OCI-LY3 (cell line): ENCODE data around the gene MTHFS.

Experiments
- H2AFZ ChIP-seq: fragments of 200-600, 300-600 bp; shearing (Covaris generic); 2 replicates; pipeline ENCODE4 v1.6.0; 2014; ENCODE audit warnings: antibody characterized with exemption, low read depth, low read length
- H3K27ac ChIP-seq: fragments of 200-600, 300-600 bp; sonication (generic); 2 replicates; pipeline ENCODE4 v1.5.1; 2014; ENCODE audit warnings: mild to moderate bottlenecking, low read length, moderate library complexity, mixed read lengths
- H3K27me3 ChIP-seq: fragments of 200-600, 300-600 bp; sonication (generic); 2 replicates; pipeline ENCODE4 v1.6.1; 2014; ENCODE audit warnings: low read depth, low read length, mixed read lengths
- H3K36me3 ChIP-seq: fragments of 200-600, 300-600 bp; sonication (generic); replicated peaks from 2 replicates; pipeline ENCODE3; 2014; ENCODE audit warnings: low read depth, low read length, mixed read lengths
- H3K4me1 ChIP-seq: fragments of 300-600, 200-600 bp; sonication (generic); 2 replicates; pipeline ENCODE4 v1.6.1; 2014; ENCODE audit warnings: low read length, mixed read lengths
- H3K4me2 ChIP-seq: fragments of 200-600, 300-600 bp; sonication (generic); 2 replicates; pipeline ENCODE4 v1.6.1; 2014; ENCODE audit warnings: low read length, mixed read lengths
- H3K4me3 ChIP-seq: fragments of 300-600, 200-600 bp; sonication (generic); 2 replicates; pipeline ENCODE4 v1.5.1; 2014; ENCODE audit warnings: antibody characterized with exemption, mild to moderate bottlenecking, low read length, moderate library complexity
- H3K79me2 ChIP-seq: fragments of 300-600, 200-600 bp; shearing (Covaris generic); 2 replicates; pipeline ENCODE4 v1.6.1; 2014; ENCODE audit warnings: mild to moderate bottlenecking, low read length, mixed read lengths
- H3K9ac ChIP-seq: fragments of 300-600, 200-600 bp; shearing (Covaris generic); 2 replicates; pipeline ENCODE4 v1.6.0; 2014; ENCODE audit warnings: mild to moderate bottlenecking, low read length, moderate library complexity
- H3K9me3 ChIP-seq: fragments of 200-600, 300-600 bp; shearing (Covaris generic); 2 replicates; pipeline ENCODE4 v1.6.1; 2014; ENCODE audit warnings: low read length, mixed read lengths; ENCODE audit not compliant: insufficient read depth
- H4K20me1 ChIP-seq: fragments of 200-600, 300-600 bp; sonication (generic); 2 replicates; pipeline ENCODE4 v1.6.1; 2016; ENCODE audit warnings: low read length, mixed read lengths; ENCODE audit not compliant: insufficient read depth
- EZH2phosphoT487 ChIP-seq: fragments of 200-600 bp; shearing (Covaris generic); IDR thresholded peaks from 2 replicates; pipeline ENCODE4 v1.6.1; 2018; ENCODE audit warnings: antibody characterized with exemption, mixed run types, low read depth
- TF ChIP-seq, protein P1 (sequence below): fragments of 200-600, 300-600 bp; sonication (generic); IDR thresholded peaks from 2 replicates; pipeline ENCODE4 v1.5.1; 2014; ENCODE audit warnings: antibody characterized with exemption, low read length, low read depth

The MTHFS gene

DNA sequence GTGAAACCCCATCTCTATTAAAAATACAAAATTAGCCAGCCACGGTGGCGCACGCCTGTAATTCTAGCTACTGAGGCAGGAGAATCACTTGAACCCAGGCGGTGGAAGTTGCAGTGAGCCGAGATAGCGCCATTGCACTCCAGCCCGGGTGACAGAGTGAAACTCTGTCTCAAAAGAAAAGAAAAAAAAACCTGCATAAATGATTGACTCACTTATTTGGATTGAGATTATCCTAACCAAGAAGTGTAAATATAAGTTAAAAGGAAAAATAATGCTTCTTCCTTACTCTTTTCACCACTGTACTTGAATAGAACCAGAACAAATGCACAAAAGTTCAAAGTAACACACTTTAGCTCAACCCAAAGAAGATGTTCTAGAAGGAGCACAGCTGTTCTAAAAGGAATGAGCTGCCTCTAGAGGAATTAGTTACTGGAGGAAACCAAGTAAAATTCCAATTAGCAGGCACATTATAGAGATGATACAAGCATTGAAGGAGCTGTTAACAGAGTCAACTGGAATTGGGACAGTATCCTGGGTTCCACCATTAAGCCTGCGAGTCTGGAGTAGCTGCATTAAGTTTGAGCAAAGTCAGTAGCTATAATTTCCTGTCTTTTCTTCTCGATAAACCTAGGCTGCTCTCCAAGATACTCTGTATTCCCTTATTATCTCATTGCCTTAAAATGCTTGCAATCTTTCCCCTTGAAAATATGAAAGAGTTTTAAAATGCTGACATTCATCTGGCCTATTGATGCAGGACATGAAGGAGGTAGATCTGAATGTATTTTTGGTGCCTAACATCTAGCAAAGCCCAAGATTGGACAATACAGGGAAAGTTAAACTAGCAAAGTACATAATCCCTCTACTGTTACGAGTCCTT lies 9.5 kb downstream of the MTHFS start:
- H3K9ac ChIP-seq, result no peak overlapping the region
- no peaks in the 10 kb centered on the region for H3K27me3 ChIP-seq
- no peak overlapping the region for H3K27ac ChIP-seq
- no peak overlapping the region for H2AFZ ChIP-seq
- TF ChIP-seq, protein P1, sequence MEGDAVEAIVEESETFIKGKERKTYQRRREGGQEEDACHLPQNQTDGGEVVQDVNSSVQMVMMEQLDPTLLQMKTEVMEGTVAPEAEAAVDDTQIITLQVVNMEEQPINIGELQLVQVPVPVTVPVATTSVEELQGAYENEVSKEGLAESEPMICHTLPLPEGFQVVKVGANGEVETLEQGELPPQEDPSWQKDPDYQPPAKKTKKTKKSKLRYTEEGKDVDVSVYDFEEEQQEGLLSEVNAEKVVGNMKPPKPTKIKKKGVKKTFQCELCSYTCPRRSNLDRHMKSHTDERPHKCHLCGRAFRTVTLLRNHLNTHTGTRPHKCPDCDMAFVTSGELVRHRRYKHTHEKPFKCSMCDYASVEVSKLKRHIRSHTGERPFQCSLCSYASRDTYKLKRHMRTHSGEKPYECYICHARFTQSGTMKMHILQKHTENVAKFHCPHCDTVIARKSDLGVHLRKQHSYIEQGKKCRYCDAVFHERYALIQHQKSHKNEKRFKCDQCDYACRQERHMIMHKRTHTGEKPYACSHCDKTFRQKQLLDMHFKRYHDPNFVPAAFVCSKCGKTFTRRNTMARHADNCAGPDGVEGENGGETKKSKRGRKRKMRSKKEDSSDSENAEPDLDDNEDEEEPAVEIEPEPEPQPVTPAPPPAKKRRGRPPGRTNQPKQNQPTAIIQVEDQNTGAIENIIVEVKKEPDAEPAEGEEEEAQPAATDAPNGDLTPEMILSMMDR, result no peak
- no peak for TF ChIP-seq EZH2phosphoT487
- no peaks in the 10 kb centered on the region for H3K9me3 ChIP-seq
- H3K4me1 ChIP-seq, result peaks cover 8% of the 10 kb centered on the region
- H4K20me1 ChIP-seq, result no peaks in the 10 kb centered on the region
- H3K79me2 ChIP-seq, result peaks cover 5% of the 10 kb centered on the region; the same call in 1 of the 2 replicates
- H3K36me3 ChIP-seq, result peaks cover 56% of the 10 kb centered on the region
- no peak overlapping the region for H3K4me3 ChIP-seq
- H3K4me2 ChIP-seq, result no peak overlapping the region

DNA sequence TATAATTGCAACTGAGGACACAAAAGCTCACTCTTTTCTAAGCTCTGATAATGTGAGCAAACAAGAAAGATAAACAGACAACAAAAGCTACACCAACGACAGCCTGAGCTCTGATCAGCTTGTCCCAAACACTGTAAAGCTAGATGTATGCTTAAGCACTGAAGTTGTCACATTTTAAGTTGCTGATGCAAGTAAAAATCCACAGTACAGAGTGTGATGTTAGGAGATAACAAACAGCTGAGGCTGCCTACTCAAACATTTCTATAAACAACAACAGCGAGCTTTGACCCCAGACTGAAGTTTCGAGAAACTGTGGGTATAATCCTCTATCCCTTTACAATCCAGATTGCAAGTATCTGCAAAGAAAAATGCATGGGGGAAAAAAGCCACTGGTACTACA lies 10.7 kb downstream of the MTHFS start:
- H2AFZ ChIP-seq, result no peak overlapping the region
- TF ChIP-seq, protein P1, result no peak
- no peak for TF ChIP-seq EZH2phosphoT487
- H3K27ac ChIP-seq, result no peak overlapping the region
- no peak overlapping the region for H3K4me2 ChIP-seq
- peaks cover 62% of the 10 kb centered on the region for H3K36me3 ChIP-seq
- no peaks in the 10 kb centered on the region for H3K9me3 ChIP-seq
- no peak overlapping the region for H3K4me3 ChIP-seq
- H3K27me3 ChIP-seq, result no peaks in the 10 kb centered on the region
- no peaks in the 10 kb centered on the region for H4K20me1 ChIP-seq
- peaks cover 6% of the 10 kb centered on the region for H3K4me1 ChIP-seq
- no peak overlapping the region for H3K9ac ChIP-seq
- H3K79me2 ChIP-seq, result peaks cover 5% of the 10 kb centered on the region; the same call in 1 of the 2 replicates

DNA sequence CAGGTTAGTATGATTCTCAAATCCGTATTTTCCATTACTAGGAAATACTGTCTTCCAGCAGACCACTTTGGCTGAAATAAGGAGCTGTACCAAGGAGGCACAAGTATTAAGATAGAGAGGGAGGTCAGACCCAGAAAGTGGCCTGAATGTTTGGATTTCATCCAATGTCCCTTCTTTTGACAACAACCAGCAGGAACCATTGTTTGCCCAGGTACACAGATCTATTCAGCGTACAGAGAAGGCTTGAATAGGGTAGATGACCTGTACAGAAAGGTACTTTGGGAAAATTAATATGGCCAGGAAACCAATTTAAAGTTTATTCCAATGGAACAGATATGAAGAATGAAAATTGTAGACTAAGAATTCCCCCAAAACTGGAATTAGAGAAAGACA lies 12.6 kb downstream of the MTHFS start:
- Histone ChIP-seq H3K36me3 (peaks cover 66% of the 10 kb centered on the region), H3K79me2 (no peaks in the 10 kb centered on the region), H4K20me1 (no peaks in the 10 kb centered on the region), H3K9me3 (no peaks in the 10 kb centered on the region), H3K9ac (no peak overlapping the region), H3K4me3 (no peak overlapping the region), H3K27ac (no peak overlapping the region), H3K4me2 (no peak overlapping the region), H3K4me1 (no peaks in the 10 kb centered on the region), H3K27me3 (no peaks in the 10 kb centered on the region), H2AFZ (no peak overlapping the region)
- TF ChIP-seq EZH2phosphoT487, result no peak
- TF ChIP-seq, protein P1, result no peak

DNA sequence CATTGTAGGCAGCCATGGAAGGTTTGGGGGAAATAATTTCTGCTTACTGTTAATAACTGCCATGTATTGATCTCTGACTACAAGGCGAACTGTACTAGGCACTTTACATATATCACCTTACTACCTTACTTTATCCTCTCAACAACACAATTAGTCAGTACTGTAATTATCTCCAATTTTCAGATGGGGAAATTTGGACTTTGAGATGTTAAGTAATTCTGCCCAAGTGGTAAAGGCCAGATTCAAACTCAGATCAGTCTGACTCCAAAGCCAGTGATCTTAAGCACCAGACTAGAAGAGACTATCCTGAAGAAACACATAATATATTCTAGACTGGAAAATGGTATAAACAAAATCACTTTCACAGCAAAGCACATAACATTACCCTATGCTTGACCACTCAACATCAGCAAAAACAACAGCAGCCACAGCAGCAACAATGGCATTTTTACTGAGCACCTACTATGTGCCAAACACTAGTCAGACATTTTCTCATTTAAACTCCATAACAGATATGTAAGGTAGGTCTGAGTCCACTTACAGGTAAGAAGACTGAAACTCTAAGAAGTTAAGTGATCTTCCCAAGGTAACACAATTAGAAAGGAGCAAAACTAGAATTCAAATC lies 13.1 kb downstream of the MTHFS start:
- no peak for TF ChIP-seq EZH2phosphoT487
- TF ChIP-seq, protein P1, result no peak
- Histone ChIP-seq H2AFZ (no peak overlapping the region), H3K9me3 (no peaks in the 10 kb centered on the region), H3K4me2 (no peak overlapping the region), H3K4me3 (no peak overlapping the region), H3K79me2 (no peaks in the 10 kb centered on the region), H3K4me1 (no peaks in the 10 kb centered on the region), H3K27ac (no peak overlapping the region), H3K27me3 (no peaks in the 10 kb centered on the region), H3K36me3 (peaks cover 66% of the 10 kb centered on the region), H4K20me1 (no peaks in the 10 kb centered on the region), H3K9ac (no peak overlapping the region)
